H1 (cell line): ENCODE results near the gene NAT8L. TPM values are rescaled to one million over a fixed set of nuclear protein-coding genes. Genes with fewer than 3 reads are reported as not detected.

Source experiments
- CTCF ChIA-PET: fragments of 300-600 bp; sonication (Branson Sonifier 250); formaldehyde crosslinking; loops from one replicate; lab custom pipeline; 2021; ENCODE audit not compliant: partially characterized antibody; lab: Charles Lee
- POLR2A ChIA-PET: fragments of 300-600 bp; sonication (Branson Sonifier 250); formaldehyde crosslinking; loops from one replicate; lab custom pipeline; 2021; ENCODE audit warnings: inconsistent platforms; ENCODE audit not compliant: partially characterized antibody; lab: Charles Lee
- DNase-seq, 2 experiments: peaks; one replicate each; pipeline versions ENCODE4 v3.0.0 to v3.0.0-alpha.2; 2010 to 2022; ENCODE audit warnings: low spot score in 2 of 2, low read depth in 1 of 2, mixed read lengths in 1 of 2
- FAIRE-seq: peaks from 2 replicates; lab custom pipeline; 2011; peaks lifted over from hg19 to GRCh38; lab: Jason Lieb, UNC
- H2AFZ ChIP-seq: 2 replicates; pipeline ENCODE4 v1.8.1; 2012; ENCODE audit warnings: low read length, inconsistent platforms
- H2AK5ac ChIP-seq: 2 replicates; pipeline ENCODE4 v1.6.1; 2013; ENCODE audit warnings: low read depth, low read length
- H2BK120ac ChIP-seq: replicated peaks from 2 replicates; pipeline ENCODE3; 2013; ENCODE audit warnings: low read depth, low read length, inconsistent platforms
- H2BK12ac ChIP-seq: 2 replicates; pipeline ENCODE4 v1.6.1; 2013; ENCODE audit warnings: low read depth, low read length
- H2BK15ac ChIP-seq: 2 replicates; pipeline ENCODE4 v1.6.1; 2013; ENCODE audit warnings: low read length
- H2BK20ac ChIP-seq: 2 replicates; pipeline ENCODE4 v1.6.1; 2013; ENCODE audit warnings: low read length
- H2BK5ac ChIP-seq: 2 replicates; pipeline ENCODE4 v1.6.1; 2013; ENCODE audit warnings: low read depth, low read length
- H3K14ac ChIP-seq: 2 replicates; pipeline ENCODE4 v1.6.1; 2013; ENCODE audit warnings: inconsistent platforms; ENCODE audit not compliant: insufficient read length
- H3K18ac ChIP-seq: 2 replicates; pipeline ENCODE4 v1.6.1; 2013; ENCODE audit warnings: low read length; ENCODE audit errors: extremely low read depth
- H3K23ac ChIP-seq: 2 replicates; pipeline ENCODE4 v1.6.1; 2013; ENCODE audit warnings: inconsistent platforms; ENCODE audit not compliant: insufficient read length
- H3K23me2 ChIP-seq: 2 replicates; pipeline ENCODE4 v1.6.1; 2013; ENCODE audit warnings: low read depth, low read length
- H3K27ac ChIP-seq: 2 replicates; pipeline ENCODE4 v1.6.1; 2011; ENCODE audit warnings: low read depth, low read length, inconsistent platforms
- H3K27me3 ChIP-seq, 4 experiments: replicated peaks in 1 of 4; 1 replicate in 1 of 4; 2 replicates in 3 of 4; pipeline versions ENCODE4 v1.6.1 to v1.8.1; 2011 to 2013; ENCODE audit warnings: low read length in 3 of 4, mild to moderate bottlenecking in 3 of 4, inconsistent platforms in 2 of 4, mixed read lengths in 2 of 4, moderate library complexity in 1 of 4; ENCODE audit not compliant: control insufficient read depth in 3 of 4, insufficient read depth in 3 of 4; ENCODE audit errors: extremely low read depth in 1 of 4
- H3K36me3 ChIP-seq, 4 experiments: 2 replicates each; pipeline versions ENCODE4 v1.6.1 to v1.8.1; 2011 to 2013; ENCODE audit warnings: mild to moderate bottlenecking in 4 of 4, low read length in 3 of 4, moderate library complexity in 2 of 4, control low read depth in 1 of 4, inconsistent platforms in 1 of 4; ENCODE audit not compliant: insufficient read depth in 4 of 4, control insufficient read depth in 2 of 4
- H3K4ac ChIP-seq: replicated peaks from 2 replicates; pipeline ENCODE3; 2013; ENCODE audit warnings: low read length, low read depth, mixed read lengths, inconsistent platforms; ENCODE audit not compliant: insufficient read length
- H3K4me1 ChIP-seq, 4 experiments: replicated peaks in 1 of 4; 1 replicate in 1 of 4; 2 replicates in 3 of 4; pipeline versions ENCODE4 v1.6.1 to v1.8.1; 2011 to 2013; ENCODE audit warnings: low read length in 3 of 4, inconsistent platforms in 2 of 4, mixed read lengths in 1 of 4; ENCODE audit not compliant: insufficient read depth in 4 of 4, control insufficient read depth in 3 of 4
- H3K4me2 ChIP-seq, 2 experiments: 2 replicates each; pipeline versions ENCODE4 v1.6.1 to v1.8.1; 2011 to 2013; ENCODE audit warnings: low read depth in 2 of 2, low read length in 2 of 2, control low read depth in 1 of 2, inconsistent platforms in 1 of 2, mild to moderate bottlenecking in 1 of 2; ENCODE audit not compliant: insufficient read depth in 1 of 2
- H3K4me3 ChIP-seq, 4 experiments: fragments of 200-600, 300-600 bp in 1 of 4; sonication (generic), shearing (Covaris generic), sonication (Bioruptor Twin) in 1 of 4; 2 replicates each; pipeline versions ENCODE4 v1.5.1 to v1.8.1; 2011 to 2016; ENCODE audit warnings: low read length in 4 of 4, low read depth in 3 of 4, control low read depth in 2 of 4, inconsistent platforms in 2 of 4, mild to moderate bottlenecking in 2 of 4, mixed read lengths in 1 of 4, moderate library complexity in 1 of 4; ENCODE audit not compliant: insufficient read depth in 2 of 4; ENCODE audit errors: extremely low read depth in 1 of 4
- H3K56ac ChIP-seq: replicated peaks from 2 replicates; pipeline ENCODE3; 2013; ENCODE audit warnings: low read depth, mild to moderate bottlenecking, mixed read lengths, low read length, inconsistent platforms; ENCODE audit not compliant: insufficient read length
- H3K79me1 ChIP-seq: 2 replicates; pipeline ENCODE4 v1.6.1; 2013; ENCODE audit warnings: low read depth, low read length, control low read depth
- H3K79me2 ChIP-seq, 2 experiments: 2 replicates each; pipeline versions ENCODE4 v1.6.1 to v1.8.1; 2012 to 2013; ENCODE audit warnings: low read length in 2 of 2, mild to moderate bottlenecking in 2 of 2, inconsistent platforms in 1 of 2; ENCODE audit not compliant: insufficient read depth in 2 of 2, control insufficient read depth in 1 of 2
- H3K9ac ChIP-seq, 4 experiments: replicated peaks in 1 of 4; 1 replicate in 1 of 4; 2 replicates in 3 of 4; pipeline versions ENCODE4 v1.6.1 to v1.8.1; 2011 to 2013; ENCODE audit warnings: low read depth in 3 of 4, low read length in 3 of 4, control low read depth in 2 of 4, mild to moderate bottlenecking in 2 of 4, moderate library complexity in 2 of 4, inconsistent platforms in 1 of 4; ENCODE audit errors: extremely low read depth in 1 of 4
- H3K9me3 ChIP-seq, 2 experiments: 2 replicates each; pipeline versions ENCODE4 v1.6.1 to v1.8.1; 2012 to 2013; ENCODE audit warnings: mild to moderate bottlenecking in 2 of 2, moderate library complexity in 2 of 2, control low read depth in 1 of 2, inconsistent platforms in 1 of 2, low read depth in 1 of 2, low read length in 1 of 2, mixed read lengths in 1 of 2; ENCODE audit not compliant: insufficient read depth in 2 of 2
- H4K20me1 ChIP-seq, 2 experiments: replicated peaks in 1 of 2; 2 replicates each; pipeline versions ENCODE3 to v1.8.1; 2011 to 2013; ENCODE audit warnings: inconsistent platforms in 2 of 2, low read length in 2 of 2, mild to moderate bottlenecking in 1 of 2; ENCODE audit not compliant: insufficient read depth in 2 of 2, control insufficient read depth in 1 of 2
- H4K5ac ChIP-seq: 2 replicates; pipeline ENCODE4 v1.6.1; 2013; ENCODE audit warnings: low read length, low read depth, mixed read lengths, inconsistent platforms; ENCODE audit not compliant: insufficient read length
- H4K8ac ChIP-seq: 2 replicates; pipeline ENCODE4 v1.8.0; 2013; ENCODE audit warnings: mild to moderate bottlenecking, moderate library complexity, low read length, inconsistent platforms; ENCODE audit not compliant: insufficient read depth; ENCODE audit errors: extremely low read depth
- H4K91ac ChIP-seq: replicated peaks from 2 replicates; pipeline ENCODE3; 2013; ENCODE audit warnings: low read length, mixed read lengths, inconsistent platforms; ENCODE audit not compliant: insufficient read length
- ATF3 ChIP-seq: IDR thresholded peaks from 2 replicates; pipeline ENCODE4 v1.6.1; 2011; ENCODE audit warnings: low read depth, mild to moderate bottlenecking, low read length; ENCODE audit not compliant: insufficient read depth
- BACH1 ChIP-seq: IDR thresholded peaks from 2 replicates; pipeline ENCODE4 v1.6.1; 2012; ENCODE audit warnings: low read length, improper control_type of control experiment
- CHD1 ChIP-seq: IDR thresholded peaks from 2 replicates; pipeline ENCODE4 v1.6.1; 2012; ENCODE audit warnings: low read depth, low read length, improper control_type of control experiment
- NRF1 ChIP-seq: IDR thresholded peaks from 2 replicates; pipeline ENCODE4 v1.6.1; 2011; ENCODE audit warnings: mild to moderate bottlenecking, low read depth, low read length, improper control_type of control experiment
- POLR2AphosphoS5 ChIP-seq: IDR thresholded peaks from 2 replicates; pipeline ENCODE4 v1.6.1; 2011; ENCODE audit warnings: low read depth, low read length
- RXRA ChIP-seq: IDR thresholded peaks from 2 replicates; pipeline ENCODE4 v1.6.1; 2011; ENCODE audit warnings: low read depth, mild to moderate bottlenecking, low read length, moderate library complexity; ENCODE audit not compliant: insufficient read depth
- TAF1 ChIP-seq: IDR thresholded peaks from 2 replicates; pipeline ENCODE4 v1.6.1; 2011; ENCODE audit warnings: mild to moderate bottlenecking, low read depth, low read length
- TCF12 ChIP-seq: IDR thresholded peaks from 2 replicates; pipeline ENCODE4 v1.6.1; 2011; ENCODE audit warnings: low read depth, mild to moderate bottlenecking, low read length
- WGBS, 2 experiments: shearing (Covaris generic) in 1 of 2; methylation state at CpG; one replicate each; pipeline versions ENCODE4 v1.1.6 to v1.1.7; 2013 to 2015; ENCODE audit warnings: low lambda C conversion rate in 2 of 2, mixed read lengths in 2 of 2, inconsistent platforms in 1 of 2, low coverage in 1 of 2, missing lambda C conversion rate in 1 of 2; ENCODE audit not compliant: insufficient replicate concordance in 2 of 2, insufficient coverage in 1 of 2, insufficient read length in 1 of 2; ENCODE audit errors: extremely low coverage in 1 of 2, missing lambda C conversion rate in 1 of 2; 5-methylcytosine and 5-hydroxymethylcytosine counted together
- polyA plus RNA-seq, 7 experiments: library from polyadenylated mRNA; depleted of rRNA in 3 of 7; stranded (reverse) in 5 of 7; unstranded in 2 of 7; fragments of >200 nt in 5 of 7; fragments of 200-250 nt in 2 of 7; gene quantifications; 1 replicate in 5 of 7; 2 replicates in 1 of 7; 4 replicates in 1 of 7; pipeline versions ENCODE4 v1.2.1 to v1.2.3, GENCODE V29; 2011 to 2013; ENCODE audit warnings: missing spikeins in 2 of 7, mixed read lengths in 2 of 7
- total RNA-seq: library from RNA; stranded (reverse); fragmentation: NEBNext Ultra II Directional; extraction: Animal tissue kit (Norgen Biotek cat#: 25700); gene quantifications from 2 replicates; pipeline ENCODE4 v1.2.1, GENCODE V29; 2021

Gene NAT8L
- total and polyA plus RNA-seq, 2 of the 8 experiments (the other 6 are each of a cell fraction or from before 2014, with no cell fraction given), result 10.8 TPM

DNA sequence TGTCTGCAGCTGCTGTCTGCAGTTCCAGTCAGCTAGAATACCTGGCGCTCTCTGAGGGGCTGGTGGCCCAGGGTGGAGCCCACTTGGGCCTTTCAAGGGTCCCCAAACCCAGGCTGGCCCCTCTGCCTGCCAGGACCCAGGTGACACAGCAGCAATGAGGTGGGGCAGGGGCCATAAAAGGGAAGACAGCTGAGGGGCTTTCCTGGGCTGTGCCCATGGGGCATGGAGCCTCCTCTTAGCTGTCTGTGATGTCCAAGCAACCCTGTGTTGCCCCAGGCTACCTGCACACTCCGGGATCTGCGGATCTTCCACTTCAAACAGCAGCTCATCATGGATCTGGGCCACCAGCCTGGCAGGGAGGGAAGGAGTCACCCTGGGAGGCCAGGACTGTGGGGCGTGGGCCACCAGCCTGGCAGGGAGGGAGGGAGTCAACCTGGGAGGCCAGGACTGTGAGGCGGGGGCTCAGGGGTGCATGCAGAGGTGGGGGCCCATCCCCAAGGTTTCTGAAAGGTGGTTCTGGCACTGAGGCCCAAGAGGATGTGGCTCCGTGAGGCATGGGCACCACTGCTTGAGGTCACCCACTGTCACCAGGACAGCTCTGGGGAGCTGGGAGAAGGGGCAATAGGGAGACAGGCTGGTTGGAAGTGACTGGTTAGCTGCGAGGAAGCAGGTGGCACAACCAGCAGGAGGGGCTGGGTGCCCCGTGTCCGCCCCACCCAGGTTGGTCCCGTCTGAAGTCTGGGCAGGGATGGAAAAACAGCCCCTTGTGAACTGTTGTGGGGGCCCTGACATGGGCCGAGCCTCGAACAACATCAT is 16.3 kb downstream of the NAT8L start:
- no peak overlapping the region for H3K23ac ChIP-seq
- H4K8ac ChIP-seq, result no peak overlapping the region; the same call in 1 of the 2 replicates
- no peaks in the 10 kb centered on the region for H3K36me3 ChIP-seq
- H4K91ac ChIP-seq, result no peak overlapping the region
- no peak overlapping the region for H2BK12ac ChIP-seq
- peaks cover 0 to 3% of the 10 kb centered on the region in 2 experiments for H4K20me1 ChIP-seq
- no peak overlapping the region for H2AK5ac ChIP-seq
- H3K4ac ChIP-seq, result no peak overlapping the region
- H3K23me2 ChIP-seq, result no peaks in the 10 kb centered on the region
- POLR2A ChIA-PET, result no interaction called here
- no peaks in the 10 kb centered on the region for H3K79me2 ChIP-seq
- no peak overlapping the region for H3K56ac ChIP-seq
- no peaks in the 10 kb centered on the region for H3K9me3 ChIP-seq
- TF ChIP-seq TAF1, result no peak
- no peak for TF ChIP-seq CHD1
- TF ChIP-seq BACH1, result no peak
- TF ChIP-seq ATF3, result no peak
- TF ChIP-seq POLR2AphosphoS5, result no peak
- TF ChIP-seq TCF12, result no peak
- TF ChIP-seq NRF1, result no peak
- TF ChIP-seq RXRA, result no peak
- no peaks in the 10 kb centered on the region for H3K79me1 ChIP-seq
- no peak overlapping the region for H3K14ac ChIP-seq
- no peak overlapping the region for H3K4me3 ChIP-seq
- no peak overlapping the region for H3K27ac ChIP-seq
- peaks cover 0 to 13% (median 8%) of the 10 kb centered on the region in 4 experiments; a peak in 6 of 7 replicates for H3K4me1 ChIP-seq
- no peak overlapping the region for H2BK120ac ChIP-seq
- H2AFZ ChIP-seq, result no peak overlapping the region
- H2BK5ac ChIP-seq, result no peak overlapping the region
- H2BK20ac ChIP-seq, result no peak overlapping the region
- DNase-seq (no peak), FAIRE-seq (no peak)
- no peaks in the 10 kb centered on the region for H3K27me3 ChIP-seq
- H2BK15ac ChIP-seq, result no peak overlapping the region
- no peak overlapping the region for H3K4me2 ChIP-seq
- CTCF ChIA-PET, result interaction anchor here (1.0 to 1.4 kb wide), 3 partner anchors 12 to 166 kb away, joined by 3 read pairs; no protein-coding TSS in a partner anchor
- WGBS, 2 experiments, result 76% methylated on average over 10 of the region's 12 CpGs; no CpG with 5 or more reads in 1 of the 2 experiments
- no peak overlapping the region for H3K18ac ChIP-seq
- H3K9ac ChIP-seq, result no peak overlapping the region
- H4K5ac ChIP-seq, result no peak overlapping the region
